Kidney glomerular epithelial cell (primary cell): ENCODE data around the gene PTPN22.

Experiments used
- DNase-seq: peaks from one replicate; lab custom pipeline; 2025; lab: John Stamatoyannopoulos, UW

The PTPN22 gene

GRCh38 chr1:113800487-113800886 lies 71.0 kb downstream of the PTPN22 start:
- no peak for DNase-seq

- no peak for DNase-seq
Observed at GRCh38 chr1:113797472-113797871, 74.0 kb downstream of the PTPN22 start.

GRCh38 chr1:113793878-113794834 lies 77.4 kb downstream of the PTPN22 start:
- no peak for DNase-seq

DNA sequence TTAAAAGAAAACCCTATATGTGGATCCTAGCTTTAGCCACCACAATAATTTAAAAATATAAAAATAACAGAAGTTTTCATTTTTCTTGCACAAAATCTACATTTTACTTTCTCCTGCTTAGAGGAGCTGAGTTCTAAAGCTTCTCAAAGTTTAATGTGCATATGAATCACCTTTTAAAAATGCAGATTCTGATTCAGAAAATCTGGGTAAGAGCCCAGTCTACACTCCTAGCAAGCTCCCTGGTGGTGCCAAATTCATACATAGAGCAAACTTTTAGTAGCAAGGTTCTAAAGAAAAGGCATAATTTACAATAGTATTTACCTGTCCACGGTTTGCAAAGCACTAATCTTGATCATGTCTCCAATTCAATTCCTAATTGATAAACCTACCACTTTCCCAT lies 78.5 kb downstream of the PTPN22 start:
- DNase-seq, result no peak

DNA sequence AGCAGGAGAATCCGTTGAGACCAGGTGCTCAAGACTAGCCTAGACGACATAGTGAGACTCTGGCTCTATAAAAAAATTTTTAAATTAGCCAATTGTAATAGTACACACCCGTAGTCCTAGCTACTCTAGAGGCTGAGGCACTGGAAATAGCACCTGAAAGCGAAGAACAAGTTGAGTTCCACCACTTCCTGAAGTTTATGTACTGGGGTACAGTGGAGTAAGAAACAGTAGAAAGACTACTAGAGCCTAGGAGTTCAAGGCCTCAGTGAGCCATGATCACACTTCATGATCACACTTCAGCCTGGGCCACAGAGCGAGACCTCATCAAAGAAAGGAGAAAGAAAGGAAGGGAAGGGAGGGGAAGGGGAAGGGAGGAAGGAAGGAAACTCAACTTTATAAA lies 79.0 kb downstream of the PTPN22 start:
- no peak for DNase-seq

GRCh38 chr1:113788802-113789201 lies 82.7 kb downstream of the PTPN22 start:
- no peak for DNase-seq

DNA sequence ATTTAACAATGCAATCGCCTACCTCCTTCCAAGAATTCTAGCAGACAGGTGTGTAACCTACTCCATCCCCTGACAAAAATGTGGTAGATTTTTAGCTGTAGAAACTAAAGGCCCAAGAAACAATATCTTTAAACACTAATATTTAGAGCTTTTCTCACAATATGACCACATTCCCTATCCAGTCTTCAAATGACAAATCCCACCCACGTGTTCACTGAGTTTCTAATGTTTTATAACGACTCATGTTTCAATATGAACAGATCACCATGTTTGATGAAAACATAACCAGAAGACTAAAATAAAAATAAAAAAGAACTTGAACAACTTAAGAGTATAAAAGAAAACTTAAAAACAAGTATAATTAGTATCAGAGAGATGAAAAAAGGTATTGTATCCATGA lies 83.8 kb downstream of the PTPN22 start:
- DNase-seq, result no peak

DNA sequence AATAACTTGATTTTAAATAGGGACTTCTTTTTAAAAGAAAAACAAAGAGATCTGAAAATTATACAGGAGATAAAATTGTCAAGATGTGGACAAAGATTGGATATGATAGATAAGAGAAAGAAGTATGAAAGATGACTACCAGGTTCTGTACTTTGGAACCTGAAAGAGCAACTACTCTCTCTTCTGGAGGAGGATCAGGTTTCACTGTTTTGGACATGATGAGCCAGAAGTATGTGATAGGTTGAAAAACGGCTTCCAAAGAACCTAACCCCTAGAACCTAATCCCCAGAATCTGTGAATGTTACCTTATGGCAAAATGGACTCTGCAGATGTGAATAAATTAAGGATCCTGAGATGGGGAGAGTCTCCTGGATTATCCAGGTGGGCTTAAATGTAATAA lies 85.4 kb downstream of the PTPN22 start:
- DNase-seq, result no peak

GRCh38 chr1:113784104-113784779 lies 87.3 kb downstream of the PTPN22 start:
- DNase-seq, result no peak

DNA sequence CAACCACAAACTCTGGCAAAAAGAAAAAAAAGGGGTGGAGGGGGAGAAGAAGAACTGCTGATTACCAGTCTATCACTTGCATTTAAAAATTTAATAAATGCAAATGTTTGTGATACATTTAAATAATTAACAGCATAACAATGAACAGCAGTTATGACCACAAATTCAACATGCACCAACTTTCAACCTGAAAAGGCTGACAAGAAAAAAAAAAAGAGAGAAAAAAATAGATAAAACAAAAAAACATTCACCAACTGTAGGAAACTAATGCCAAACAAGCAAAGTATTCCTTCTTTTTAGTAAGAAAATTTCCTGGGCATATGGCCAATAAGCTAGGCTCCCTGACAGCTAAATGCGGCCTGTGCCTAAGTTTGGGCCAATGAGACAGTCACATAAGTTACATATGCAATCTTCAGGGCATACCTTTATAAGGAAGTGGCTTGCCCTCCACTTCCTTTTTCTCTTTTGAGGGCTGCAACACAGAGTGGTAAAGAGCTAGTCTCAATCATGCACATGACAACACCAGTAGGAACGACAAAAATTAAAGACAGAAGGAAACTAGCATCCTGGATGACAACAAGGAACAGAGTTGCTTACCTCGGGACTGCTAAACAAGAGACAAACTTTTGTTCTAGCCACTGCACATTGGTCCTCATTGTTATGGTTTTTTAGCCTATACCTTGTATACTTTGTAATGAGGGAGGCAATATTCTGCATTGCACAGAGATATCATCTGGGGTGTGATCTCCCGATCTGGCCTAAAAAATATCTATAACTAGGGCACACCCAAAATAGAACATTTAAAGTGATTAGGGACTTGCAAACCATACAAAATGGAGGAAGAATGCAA lies 88.0 kb downstream of the PTPN22 start:
- DNase-seq, result no peak

- no peak for DNase-seq
Observed at GRCh38 chr1:113782406-113782805, 89.1 kb downstream of the PTPN22 start.

DNA sequence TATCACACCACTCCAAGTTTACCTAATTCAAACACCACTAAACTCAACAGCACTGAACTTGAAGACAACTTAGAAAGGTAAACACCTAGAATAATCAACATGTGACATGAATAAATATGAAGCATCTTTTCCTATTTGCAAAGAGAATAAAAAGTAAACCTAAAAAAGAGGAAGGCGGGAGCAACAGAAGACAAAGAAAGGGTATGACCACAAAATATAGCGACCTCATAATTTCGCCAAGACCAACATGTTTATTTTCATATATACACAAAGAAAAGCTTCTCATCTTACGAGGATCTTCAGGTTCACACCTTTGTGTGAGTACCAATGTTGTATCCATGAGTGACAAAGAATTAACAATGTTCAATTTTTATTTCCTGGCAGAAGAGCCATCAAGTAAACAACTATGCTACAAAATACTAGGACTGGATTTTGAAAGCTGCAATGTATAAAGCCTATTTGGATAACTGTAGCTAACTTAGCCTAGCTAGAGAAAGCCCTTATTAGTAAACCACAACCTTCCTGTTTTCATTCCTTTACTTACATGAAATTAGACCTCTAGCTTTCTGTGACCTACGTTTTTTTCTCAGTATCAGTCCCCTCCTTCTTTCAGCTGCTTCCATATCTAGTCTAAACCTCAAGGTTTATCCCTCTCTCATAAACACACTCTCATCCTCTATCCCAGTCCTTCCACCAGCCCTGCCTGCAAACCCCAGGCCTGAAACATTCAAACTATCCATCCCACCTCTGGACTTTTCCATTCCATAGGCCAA lies 91.0 kb downstream of the PTPN22 start:
- DNase-seq, result no peak

DNA sequence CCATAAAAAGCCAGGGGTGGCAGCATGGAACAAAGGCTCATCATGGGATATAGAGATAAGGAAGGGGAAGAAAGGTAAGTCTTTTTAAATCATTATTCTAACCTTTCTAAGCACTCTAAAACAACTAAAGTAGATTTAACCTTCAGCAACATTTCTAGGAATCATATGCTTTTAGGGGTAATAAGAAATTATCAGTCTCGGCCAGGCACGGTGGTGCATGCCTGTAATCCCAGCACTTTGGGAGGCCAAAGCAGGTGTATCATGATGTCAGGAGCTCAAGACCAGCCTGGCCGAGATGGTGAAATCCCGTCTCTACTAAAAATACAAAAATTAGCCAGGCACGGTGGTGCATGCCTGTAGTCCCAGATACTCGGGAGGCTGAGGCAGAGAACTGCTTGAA lies 92.0 kb downstream of the PTPN22 start:
- no peak for DNase-seq

DNA sequence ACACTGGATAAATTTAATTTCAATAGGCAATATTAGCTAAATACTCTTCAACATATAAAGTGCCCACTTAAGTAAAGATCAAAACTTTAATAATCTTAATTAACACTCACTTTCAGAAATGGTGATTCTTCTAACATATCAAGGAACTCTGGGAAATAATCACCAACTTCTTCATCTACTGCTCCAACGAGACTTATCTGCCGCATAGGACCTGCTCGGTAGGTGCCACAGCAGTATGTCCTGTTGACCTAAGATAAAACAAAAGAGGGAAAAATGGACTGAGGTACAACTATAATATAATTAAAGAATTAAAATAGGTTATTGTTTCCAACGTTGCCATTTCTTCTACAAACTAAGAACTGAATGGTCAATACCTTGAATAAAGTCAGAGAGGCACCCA lies 94.0 kb downstream of the PTPN22 start:
- DNase-seq, result no peak

DNA sequence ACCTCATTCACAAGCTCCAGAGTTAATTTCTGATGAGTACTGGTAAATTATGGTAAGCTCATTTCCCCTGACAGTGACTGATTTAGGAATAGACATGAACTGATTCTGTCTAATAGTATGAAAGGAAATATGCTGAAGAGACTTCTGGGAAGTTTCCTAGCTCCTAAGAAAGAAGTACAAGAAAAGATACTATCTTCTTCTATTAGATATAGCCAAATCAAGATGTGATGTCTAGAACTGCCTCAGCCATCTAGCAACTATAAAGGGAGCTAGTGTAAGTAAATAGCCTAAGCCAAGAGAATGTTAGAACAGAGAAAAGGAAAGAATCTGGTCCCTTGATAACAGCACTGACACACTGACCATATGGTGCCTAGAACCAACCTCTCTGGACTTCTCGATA lies 101.5 kb downstream of the PTPN22 start:
- DNase-seq, result no peak

GRCh38 chr1:113769601-113769970 lies 101.9 kb downstream of the PTPN22 start:
- no peak for DNase-seq

GRCh38 chr1:113768916-113769600 lies 102.5 kb downstream of the PTPN22 start:
- DNase-seq, result no peak

GRCh38 chr1:113765306-113766230 lies 105.9 kb downstream of the PTPN22 start:
- DNase-seq, result no peak
